AG09309 (cell line): ENCODE results near the gene SLX4.

Experiments
- DNase-seq: peaks from one replicate; pipeline ENCODE4 v3.0.0-alpha.2; 2010; ENCODE audit warnings: low read depth
- H3K4me3 ChIP-seq: 2 replicates; pipeline ENCODE4 v1.5.1; 2011; ENCODE audit warnings: mild to moderate bottlenecking, low read depth, low read length, moderate library complexity; ENCODE audit not compliant: control insufficient read depth
- TF ChIP-seq, protein P1 (sequence below): IDR thresholded peaks from 2 replicates; pipeline ENCODE4 v1.5.1; 2011; ENCODE audit warnings: mild to moderate bottlenecking, low read depth, low read length, inconsistent platforms; ENCODE audit not compliant: insufficient read depth, control insufficient read depth; ENCODE audit errors: missing control alignments

Gene SLX4

DNA sequence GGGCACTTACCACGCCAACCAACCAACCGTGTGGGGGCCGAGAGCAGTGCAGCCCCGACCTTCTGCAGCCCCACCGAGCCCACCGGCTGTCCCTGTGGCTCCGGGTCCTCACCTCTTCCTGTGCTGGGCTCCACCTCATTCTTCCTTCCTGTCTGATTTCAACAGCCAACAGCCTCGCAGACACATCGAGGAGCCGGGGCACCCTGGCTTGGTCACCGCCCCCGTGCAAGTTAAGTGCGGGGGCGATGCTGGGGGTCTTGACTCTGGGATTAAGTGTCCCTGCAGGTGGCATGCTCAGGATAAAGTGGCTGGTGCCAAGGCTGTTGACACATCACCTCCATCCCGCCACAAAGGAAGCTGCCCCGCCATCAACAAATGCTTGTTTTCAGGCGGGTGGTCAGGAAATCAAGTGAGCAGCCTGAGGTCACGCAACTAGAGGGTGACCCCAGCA is 34.1 kb downstream of the SLX4 start, which contains the start of gene NLRC3:
NLRC3 (minus strand) TSS at position 102 of the 451 bp plus-strand sequence. CDS start 12,367 bp downstream, outside the sequence.
- no peak within 1 kb of the TSS for H3K4me3 ChIP-seq
- TF ChIP-seq, protein P1, sequence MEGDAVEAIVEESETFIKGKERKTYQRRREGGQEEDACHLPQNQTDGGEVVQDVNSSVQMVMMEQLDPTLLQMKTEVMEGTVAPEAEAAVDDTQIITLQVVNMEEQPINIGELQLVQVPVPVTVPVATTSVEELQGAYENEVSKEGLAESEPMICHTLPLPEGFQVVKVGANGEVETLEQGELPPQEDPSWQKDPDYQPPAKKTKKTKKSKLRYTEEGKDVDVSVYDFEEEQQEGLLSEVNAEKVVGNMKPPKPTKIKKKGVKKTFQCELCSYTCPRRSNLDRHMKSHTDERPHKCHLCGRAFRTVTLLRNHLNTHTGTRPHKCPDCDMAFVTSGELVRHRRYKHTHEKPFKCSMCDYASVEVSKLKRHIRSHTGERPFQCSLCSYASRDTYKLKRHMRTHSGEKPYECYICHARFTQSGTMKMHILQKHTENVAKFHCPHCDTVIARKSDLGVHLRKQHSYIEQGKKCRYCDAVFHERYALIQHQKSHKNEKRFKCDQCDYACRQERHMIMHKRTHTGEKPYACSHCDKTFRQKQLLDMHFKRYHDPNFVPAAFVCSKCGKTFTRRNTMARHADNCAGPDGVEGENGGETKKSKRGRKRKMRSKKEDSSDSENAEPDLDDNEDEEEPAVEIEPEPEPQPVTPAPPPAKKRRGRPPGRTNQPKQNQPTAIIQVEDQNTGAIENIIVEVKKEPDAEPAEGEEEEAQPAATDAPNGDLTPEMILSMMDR: no peak
- no peak for DNase-seq

DNA sequence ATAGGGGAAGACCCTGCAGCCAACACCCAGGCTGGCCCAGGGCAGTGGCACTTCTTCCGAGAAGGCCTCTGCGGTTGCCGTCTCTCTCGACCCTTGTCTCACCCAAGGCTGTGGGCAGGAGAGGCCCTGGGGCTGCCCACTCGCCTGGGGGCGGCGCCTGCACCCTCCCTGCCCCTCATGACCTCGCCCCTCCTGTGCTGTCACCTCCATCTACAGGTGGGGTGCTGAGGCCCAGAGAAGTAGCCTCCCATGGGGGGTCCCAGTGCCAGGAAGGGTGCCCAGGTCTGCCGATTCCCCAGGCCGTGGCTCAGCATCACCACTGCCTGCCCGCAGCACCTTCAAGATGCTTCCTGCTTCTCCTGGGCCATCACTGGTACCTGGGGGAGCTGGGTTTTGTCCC is 35.2 kb downstream of the SLX4 start:
- no peak for DNase-seq
- TF ChIP-seq, protein P1: no peak
- H3K4me3 ChIP-seq: no peak overlapping the region

GRCh38 chr16:3575491-3575890 is 35.9 kb downstream of the SLX4 start:
- no peak for DNase-seq
- H3K4me3 ChIP-seq: no peak overlapping the region
- TF ChIP-seq, protein P1: no peak

DNA sequence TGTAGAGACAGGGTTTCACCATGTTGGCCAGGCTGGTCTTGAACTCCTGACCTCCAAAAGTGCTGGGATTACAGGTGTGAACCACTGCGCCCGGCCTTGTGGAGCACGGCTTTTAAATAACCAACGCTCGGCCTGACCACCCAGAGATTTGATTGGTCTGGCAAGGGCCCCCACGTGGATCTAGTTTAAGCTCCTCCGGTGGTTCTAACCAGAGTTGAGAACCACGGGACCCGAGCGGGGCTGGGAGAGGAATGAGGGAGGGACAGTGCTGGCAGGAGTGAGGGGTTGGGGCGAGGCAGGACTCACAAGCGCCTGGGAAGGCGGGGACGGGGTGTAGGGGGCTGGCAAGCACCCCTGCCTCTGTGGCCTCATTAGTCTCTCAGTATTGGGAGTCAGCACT is 37.2 kb downstream of the SLX4 start:
- H3K4me3 ChIP-seq: no peak overlapping the region
- TF ChIP-seq, protein P1: no peak
- DNase-seq: no peak

DNA sequence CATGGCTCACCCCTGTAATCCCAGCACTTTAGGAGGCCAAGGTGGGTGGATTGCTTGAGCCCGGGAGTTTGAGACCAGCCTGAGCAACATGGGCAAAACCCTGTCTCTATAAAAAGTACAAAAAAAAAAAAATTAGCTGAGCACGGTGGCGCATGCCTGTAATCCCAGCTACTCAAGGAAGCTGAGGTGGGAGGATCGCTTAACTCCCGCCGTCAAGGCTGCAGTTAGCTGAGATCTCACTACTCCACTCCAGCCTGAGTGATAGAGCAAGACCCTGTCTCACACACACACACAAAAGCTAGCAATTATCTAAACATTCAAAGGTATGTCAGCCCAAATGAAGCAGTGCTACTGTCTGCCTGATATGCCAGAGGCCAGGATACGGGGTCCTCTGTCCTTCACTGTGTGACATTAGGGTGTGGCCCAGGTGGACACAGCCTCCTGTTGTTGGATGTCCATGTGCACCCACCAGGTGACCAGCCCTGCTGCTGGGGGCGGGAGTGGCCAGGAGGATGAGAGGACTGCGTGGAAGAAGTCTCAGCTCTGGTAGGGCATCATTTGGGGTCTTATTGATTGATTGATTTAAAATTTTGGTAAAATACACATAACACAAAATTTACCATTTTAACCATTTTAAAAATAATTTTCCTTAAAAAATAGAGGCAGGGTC is 38.1 kb downstream of the SLX4 start:
- TF ChIP-seq, protein P1: no peak
- no peak for DNase-seq
- H3K4me3 ChIP-seq: no peak overlapping the region

- H3K4me3 ChIP-seq: no peak overlapping the region
- TF ChIP-seq, protein P1: no peak
- DNase-seq: no peak
These were observed 40.9 kb downstream of the SLX4 start for GRCh38 chr16:3570420-3571062.

DNA sequence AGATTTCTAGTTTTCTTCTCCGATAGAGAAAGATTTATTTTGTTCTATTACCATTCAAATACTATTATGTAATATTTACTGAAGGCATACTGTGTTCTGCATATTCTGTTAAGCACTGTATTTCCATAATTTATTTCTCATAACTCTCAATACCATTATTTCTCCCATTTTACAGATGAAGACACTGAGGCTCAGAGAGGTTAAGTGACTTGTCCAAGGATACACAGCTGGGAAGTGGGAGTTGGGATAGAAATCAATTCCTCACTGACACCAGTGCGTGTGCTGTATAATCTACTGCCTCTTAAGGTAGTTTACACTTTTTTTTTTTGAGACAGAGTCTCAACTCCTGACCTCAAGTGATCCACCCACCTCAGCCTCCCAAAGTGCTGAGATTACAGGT is 41.6 kb downstream of the SLX4 start:
- H3K4me3 ChIP-seq: no peak overlapping the region
- TF ChIP-seq, protein P1: no peak
- DNase-seq: no peak
